Gastrocnemius medialis (tissue), 4 donors: ENCODE results near the gene TKTL1. TPM values are rescaled to one million over a fixed set of nuclear protein-coding genes. Genes with fewer than 3 reads are reported as not detected.
A peak's percentile ranks its signal among the peaks of the same experiment; 100 is the strongest.

ENCODE experiments used
- ATAC-seq, 2 donors: fragments of 150-250 bp; one replicate each; pipeline ENCODE4 v1.9.1; 2016
- DNase-seq, 2 donors: peaks; one replicate each; pipeline ENCODE4 v3.0.0-alpha.2; 2019
- H3K27ac ChIP-seq, 4 donors: fragments of 200-600 bp; sonication (generic); 1 replicate in 1 of 4; 2 replicates in 3 of 4; pipeline ENCODE4 v1.5.1; 2016 to 2018; ENCODE audit warnings: mild to moderate bottlenecking in 2 of 4, moderate library complexity in 1 of 4
- H3K27me3 ChIP-seq, 3 donors: fragments of 200-600 bp; sonication (generic) in 2 of 3; 1 replicate in 1 of 3; 2 replicates in 2 of 3; pipeline versions ENCODE4 v1.5.1 to v1.6.0; 2016 to 2019; ENCODE audit warnings: mild to moderate bottlenecking in 1 of 3, moderate library complexity in 1 of 3
- H3K36me3 ChIP-seq, 2 donors: fragments of 200-600 bp; sonication (generic) in 1 of 2; one replicate each; pipeline ENCODE4 v1.5.1; 2017 to 2018
- H3K4me1 ChIP-seq, 2 donors: fragments of 200-600 bp; sonication (generic) in 1 of 2; one replicate each; pipeline ENCODE4 v1.5.1; 2016 to 2017; ENCODE audit warnings: mild to moderate bottlenecking in 2 of 2
- H3K4me3 ChIP-seq, 4 donors: fragments of 200-600 bp; sonication (generic) in 3 of 4; 1 replicate in 1 of 4; 2 replicates in 3 of 4; pipeline ENCODE4 v1.5.1; 2016 to 2019; ENCODE audit warnings: mild to moderate bottlenecking in 2 of 4
- H3K9me3 ChIP-seq, 3 donors: fragments of 200-600 bp; sonication (generic) in 2 of 3; 1 replicate in 1 of 3; 2 replicates in 2 of 3; pipeline ENCODE4 v1.5.1; 2016 to 2019
- POLR2A ChIP-seq, 2 donors: fragments of 450-650 bp; IDR thresholded peaks; one replicate each; pipeline ENCODE4 v1.6.1; 2017; ENCODE audit warnings: antibody characterized with exemption in 2 of 2, mild to moderate bottlenecking in 2 of 2, moderate library complexity in 2 of 2
- in situ Hi-C, 4 donors: fragments of 200-750 bp; cut with MboI; loops; one replicate each; pipeline versions ENCODE4 v1.15.0 to v1.8.0; 2017; ENCODE audit warnings: low sequenced_read_pairs in 4 of 4
- intact Hi-C: fragments of 100-400 bp; cut with DNase I; formaldehyde crosslinking; loops from one replicate; pipeline ENCODE4 v1.15.1; 2023; ENCODE audit warnings: low total_unique reads
- total RNA-seq, 4 donors: library from RNA; depleted of rRNA; stranded (reverse); fragments of >200 nt; gene quantifications; one replicate each; pipeline versions ENCODE4 v1.1.0 to v1.2.3, GENCODE V29; 2016
- TF ChIP-seq, protein P1 (sequence below), 5 experiments: fragments of 450-650 bp in 3 of 5; fragments of 200-600 bp in 2 of 5; sonication (generic) in 2 of 5; IDR thresholded peaks in 4 of 5; conservative IDR thresholded peaks in 1 of 5; 1 replicate in 4 of 5; 2 replicates in 1 of 5; pipeline ENCODE4 v1.5.1; 2016 to 2019; ENCODE audit warnings: antibody characterized with exemption in 5 of 5, mild to moderate bottlenecking in 3 of 5, moderate library complexity in 3 of 5

The TKTL1 gene
- total RNA-seq, 4 donors from 2014 or later: 0.09 to 0.36 (median 0.10) TPM; not detected in 1

DNA sequence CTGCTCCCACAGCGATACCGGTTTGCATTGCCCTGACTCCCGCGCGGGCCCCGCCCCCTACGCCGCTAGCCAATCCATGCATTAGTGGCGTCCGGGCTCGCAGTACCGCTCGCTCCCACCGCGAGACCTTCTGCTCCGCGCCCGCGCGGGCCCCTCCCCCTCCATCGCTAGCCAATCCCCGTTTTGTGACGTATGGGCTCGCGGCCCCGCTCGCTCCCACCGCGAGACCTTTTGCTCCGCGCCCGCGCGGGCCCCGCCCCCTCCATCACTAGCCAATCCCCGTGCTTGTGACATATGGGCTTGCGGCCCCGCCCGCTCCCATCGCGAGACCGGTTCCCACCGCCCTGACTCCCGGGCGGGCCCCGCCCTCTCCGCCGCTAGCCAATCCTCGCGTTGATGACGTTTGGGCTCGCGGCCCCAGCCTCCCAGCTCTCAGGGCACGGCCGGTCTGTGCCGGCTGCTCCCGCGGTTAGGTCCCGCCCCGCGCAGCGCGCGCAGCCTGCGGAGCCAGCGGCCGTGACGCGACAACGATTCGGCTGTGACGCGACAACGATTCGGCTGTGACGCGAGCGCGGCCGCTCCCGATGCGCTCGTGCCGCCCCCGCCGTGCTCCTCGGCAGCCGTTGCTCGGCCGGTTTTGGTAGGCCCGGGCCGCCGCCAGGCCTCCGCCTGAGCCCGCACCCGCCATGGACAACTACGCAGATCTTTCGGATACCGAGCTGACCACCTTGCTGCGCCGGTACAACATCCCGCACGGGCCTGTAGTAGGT is 83.4 kb downstream of the TKTL1 start, which contains the start of gene EMD:
TSS of gene EMD (plus strand) at position 497 of the 770 bp plus-strand sequence. CDS start at position 687, 190 bp downstream.
- Histone ChIP-seq H3K27ac (peak within 1 kb of the TSS; percentile 87 to 99 (median 96)), H3K27me3 (no peaks in the 10 kb centered on the region), H3K36me3 (no peaks in the 10 kb centered on the region), H3K4me1 (peaks cover 5 to 13% of the 10 kb centered on the region in 2 donors), H3K4me3 (peak within 1 kb of the TSS; percentile 67 to 84 (median 69)), H3K9me3 (no peaks in the 10 kb centered on the region)
- intact Hi-C loops: loop anchor here (5.0 to 10.0 kb wide), 4 partner anchors 166 to 584 kb away; partner anchors contain the start of genes G6PD, HCFC1, IDH3G and IKBKG
- ATAC-seq (peak; percentile 79 to 84), DNase-seq (peak; percentile 95 to 98)
- TF ChIP-seq, protein P1, sequence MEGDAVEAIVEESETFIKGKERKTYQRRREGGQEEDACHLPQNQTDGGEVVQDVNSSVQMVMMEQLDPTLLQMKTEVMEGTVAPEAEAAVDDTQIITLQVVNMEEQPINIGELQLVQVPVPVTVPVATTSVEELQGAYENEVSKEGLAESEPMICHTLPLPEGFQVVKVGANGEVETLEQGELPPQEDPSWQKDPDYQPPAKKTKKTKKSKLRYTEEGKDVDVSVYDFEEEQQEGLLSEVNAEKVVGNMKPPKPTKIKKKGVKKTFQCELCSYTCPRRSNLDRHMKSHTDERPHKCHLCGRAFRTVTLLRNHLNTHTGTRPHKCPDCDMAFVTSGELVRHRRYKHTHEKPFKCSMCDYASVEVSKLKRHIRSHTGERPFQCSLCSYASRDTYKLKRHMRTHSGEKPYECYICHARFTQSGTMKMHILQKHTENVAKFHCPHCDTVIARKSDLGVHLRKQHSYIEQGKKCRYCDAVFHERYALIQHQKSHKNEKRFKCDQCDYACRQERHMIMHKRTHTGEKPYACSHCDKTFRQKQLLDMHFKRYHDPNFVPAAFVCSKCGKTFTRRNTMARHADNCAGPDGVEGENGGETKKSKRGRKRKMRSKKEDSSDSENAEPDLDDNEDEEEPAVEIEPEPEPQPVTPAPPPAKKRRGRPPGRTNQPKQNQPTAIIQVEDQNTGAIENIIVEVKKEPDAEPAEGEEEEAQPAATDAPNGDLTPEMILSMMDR (IDR thresholded peaks at IDR 0.05 in 4 of 5, conservative IDR thresholded peaks at IDR 0.05 in 1 of 5): peak in 1 of 5 experiments; percentile 5
- peak; percentile 89 to 93 for TF ChIP-seq POLR2A (IDR thresholded peaks at IDR 0.05)
- in situ Hi-C loops: no loop called here

DNA sequence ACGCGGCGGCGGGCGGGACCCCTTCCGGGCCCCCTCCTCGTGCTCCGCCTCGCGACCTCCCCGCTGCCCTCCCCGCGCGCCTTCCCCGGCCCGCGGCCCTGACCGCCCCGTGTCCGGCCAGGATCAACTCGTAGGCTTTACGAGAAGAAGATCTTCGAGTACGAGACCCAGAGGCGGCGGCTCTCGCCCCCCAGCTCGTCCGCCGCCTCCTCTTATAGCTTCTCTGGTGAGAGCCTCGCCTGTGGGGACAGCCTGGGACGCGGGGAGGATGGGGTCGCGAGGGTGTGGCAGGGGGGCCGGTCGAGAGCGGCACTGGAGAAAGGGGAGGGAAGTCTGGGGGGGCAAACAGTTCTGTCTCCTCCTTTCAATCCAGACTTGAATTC is 84.0 kb downstream of the TKTL1 start:
- Histone ChIP-seq H3K4me1 (peaks cover 4 to 10% of the 10 kb centered on the region in 2 donors), H3K9me3 (no peaks in the 10 kb centered on the region), H3K36me3 (no peaks in the 10 kb centered on the region), H3K4me3 (peak overlapping the region; percentile 61 to 84 (median 68)), H3K27me3 (no peaks in the 10 kb centered on the region), H3K27ac (peak overlapping the region; percentile 83 to 96 (median 96))
- TF ChIP-seq, protein P1 (IDR thresholded peaks at IDR 0.05 in 4 of 5, conservative IDR thresholded peaks at IDR 0.05 in 1 of 5): no peak
- TF ChIP-seq POLR2A (IDR thresholded peaks at IDR 0.05): no peak
- intact Hi-C loops (loop anchor here (5.0 to 10.0 kb wide), 4 partner anchors 165 to 585 kb away; partner anchors contain the start of genes G6PD, HCFC1, IDH3G and IKBKG), in situ Hi-C loops (no loop called here)
- ATAC-seq (no peak), DNase-seq (no peak)

Other genes starting within 250 kb of the TKTL1 start
- gene MECP2, start 198.1 kb upstream of the TKTL1 start, total RNA-seq: 10 to 100 TPM; 39.0 to 63.2 (median 45.2) TPM
- not detected for gene OPN1LW, start 151.6 kb upstream of the TKTL1 start, total RNA-seq
- gene OPN1MW, start 113.2 kb upstream of the TKTL1 start, total RNA-seq: not detected
- gene OPN1MW2, start 76.0 kb upstream of the TKTL1 start, total RNA-seq: not detected
- not detected for gene OPN1MW3, start 38.2 kb upstream of the TKTL1 start, total RNA-seq
- gene TEX28, start 671 bp upstream of the TKTL1 start, total RNA-seq: not detected
- gene FLNA, start 78.8 kb downstream of the TKTL1 start, total RNA-seq: 100 to 1,000 TPM in 1 of 4 donors, 10 to 100 TPM in 3; 23.9 to 128 (median 88.9) TPM
- 10 to 100 TPM; 36.2 to 61.5 (median 53.2) TPM for gene EMD, start 83.5 kb downstream of the TKTL1 start, total RNA-seq
- gene RPL10, start 102.6 kb downstream of the TKTL1 start, total RNA-seq: 1,000 to 10,000 TPM; 3,899 to 6,066 (median 5,720) TPM
- gene DNASE1L1, start 113.5 kb downstream of the TKTL1 start, total RNA-seq: 100 to 1,000 TPM in 3 of 4 donors, 10 to 100 TPM in 1; 88.4 to 148 (median 116) TPM
- 10 to 100 TPM; 17.6 to 28.3 (median 20.1) TPM for gene TAFAZZIN, start 115.7 kb downstream of the TKTL1 start, total RNA-seq
- gene ATP6AP1, start 132.9 kb downstream of the TKTL1 start, total RNA-seq: 10 to 100 TPM; 16.7 to 37.8 (median 26.2) TPM
- gene GDI1, start 141.4 kb downstream of the TKTL1 start, total RNA-seq: 10 to 100 TPM; 19.8 to 54.5 (median 39.0) TPM
- 10 to 100 TPM; 30.9 to 55.4 (median 45.3) TPM for gene FAM50A, start 148.3 kb downstream of the TKTL1 start, total RNA-seq
- gene PLXNA3, start 162.5 kb downstream of the TKTL1 start, total RNA-seq: 10 to 100 TPM in 1 of 4 donors, 1 to 10 TPM in 3; 1.2 to 10.7 (median 2.8) TPM
- 10 to 100 TPM; 26.0 to 72.5 (median 29.3) TPM for gene LAGE3, start 183.5 kb downstream of the TKTL1 start, total RNA-seq
- 100 to 1,000 TPM in 1 of 4 donors, 10 to 100 TPM in 3; 54.6 to 116 (median 79.8) TPM for gene UBL4A, start 190.8 kb downstream of the TKTL1 start, total RNA-seq
- gene SLC10A3, start 194.8 kb downstream of the TKTL1 start, total RNA-seq: 10 to 100 TPM; 11.8 to 33.3 (median 21.0) TPM
- gene FAM3A, start 220.4 kb downstream of the TKTL1 start, total RNA-seq: 10 to 100 TPM; 28.3 to 44.5 (median 37.8) TPM